ENCODE measurements around the gene SIDT2. TPM values are rescaled to one million over a fixed set of nuclear protein-coding genes. Genes with fewer than 3 reads are reported as not detected.
"Not testable (repeated sequence)": the region's sequence is repeated elsewhere in the genome, so short reads cannot be mapped to it uniquely, and the experiment has no call there.

SIDT2 gene
- total RNA-seq, 1 experiment from 2014 or later: 3.1 TPM

DNA sequence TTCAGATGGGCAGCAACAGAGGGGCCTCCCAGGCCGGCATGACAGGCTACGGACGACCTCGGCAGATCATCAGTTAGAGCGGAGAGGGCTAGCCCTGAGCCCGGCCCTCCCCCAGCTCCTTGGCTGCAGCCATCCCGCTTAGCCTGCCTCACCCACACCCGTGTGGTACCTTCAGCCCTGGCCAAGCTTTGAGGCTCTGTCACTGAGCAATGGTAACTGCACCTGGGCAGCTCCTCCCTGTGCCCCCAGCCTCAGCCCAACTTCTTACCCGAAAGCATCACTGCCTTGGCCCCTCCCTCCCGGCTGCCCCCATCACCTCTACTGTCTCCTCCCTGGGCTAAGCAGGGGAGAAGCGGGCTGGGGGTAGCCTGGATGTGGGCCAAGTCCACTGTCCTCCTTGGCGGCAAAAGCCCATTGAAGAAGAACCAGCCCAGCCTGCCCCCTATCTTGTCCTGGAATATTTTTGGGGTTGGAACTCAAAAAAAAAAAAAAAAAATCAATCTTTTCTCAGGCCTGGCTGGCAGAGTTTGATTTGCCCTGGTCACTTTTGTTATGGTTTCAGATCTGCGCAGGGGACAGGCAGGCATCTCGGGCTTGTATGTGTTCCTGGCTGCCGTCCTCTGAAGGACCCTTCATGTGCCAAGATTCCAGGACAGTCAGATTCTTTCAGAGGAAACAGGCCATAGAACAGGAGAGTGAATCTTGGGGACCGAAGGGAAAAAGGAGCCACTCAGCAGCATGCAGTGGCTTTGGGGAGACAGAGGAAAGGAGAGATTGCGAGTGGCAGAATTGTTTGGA is 25.9 kb downstream of the SIDT2 start:
- DNase-seq (ENCODE audit: low spot score): no peak

DNA sequence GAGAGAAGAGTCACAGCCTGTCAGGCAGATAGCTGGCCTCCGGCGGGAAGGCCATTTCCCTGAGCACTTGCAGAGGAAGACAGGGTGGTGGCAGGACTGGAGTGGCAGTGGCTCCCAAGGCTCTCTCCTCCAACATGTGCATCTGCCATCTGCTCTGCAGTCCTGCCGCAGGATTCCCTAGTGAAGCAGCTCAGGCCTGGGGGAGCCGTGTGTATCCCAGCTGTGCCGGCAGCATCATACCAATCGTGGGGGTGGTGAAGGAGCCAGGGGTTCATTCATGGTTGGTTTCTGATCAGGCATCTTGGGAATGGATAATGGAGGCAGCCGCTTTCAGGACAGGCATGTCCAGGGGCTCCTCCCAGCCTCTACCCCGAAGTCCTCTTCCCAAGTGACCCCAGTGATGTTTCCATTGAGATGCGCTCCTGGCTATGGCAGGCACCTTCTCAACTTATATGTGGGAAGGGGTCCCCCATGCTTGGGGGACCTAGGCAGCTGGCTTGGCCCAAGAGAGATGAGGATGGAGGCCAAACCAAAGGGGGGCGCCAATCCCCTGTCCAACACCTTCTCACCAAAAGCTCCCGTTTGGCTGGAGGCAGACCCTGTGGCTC is 26.8 kb downstream of the SIDT2 start:
- no peak for DNase-seq (ENCODE audit: low spot score)

DNA sequence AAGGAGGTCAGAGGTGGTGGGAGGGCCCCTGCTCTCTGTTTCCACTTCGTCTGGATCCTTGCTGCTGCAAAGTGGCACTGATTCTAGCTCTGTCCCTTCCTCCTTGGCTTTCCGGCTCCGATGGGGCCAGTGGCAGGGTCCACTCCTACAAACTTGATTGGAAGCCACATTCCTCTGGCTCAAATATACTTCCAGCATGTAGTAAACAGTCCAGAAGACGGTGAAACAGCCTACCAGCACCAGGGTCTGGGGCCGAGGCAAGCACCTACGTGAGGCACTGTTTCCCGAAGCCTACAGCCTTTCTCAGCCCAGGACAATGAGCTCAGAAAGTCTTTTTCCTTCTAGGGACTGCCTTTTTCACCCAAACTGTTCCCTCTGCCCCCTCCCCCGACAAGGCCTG is 27.6 kb downstream of the SIDT2 start:
- not testable (repeated sequence) for DNase-seq (ENCODE audit: low spot score)

DNA sequence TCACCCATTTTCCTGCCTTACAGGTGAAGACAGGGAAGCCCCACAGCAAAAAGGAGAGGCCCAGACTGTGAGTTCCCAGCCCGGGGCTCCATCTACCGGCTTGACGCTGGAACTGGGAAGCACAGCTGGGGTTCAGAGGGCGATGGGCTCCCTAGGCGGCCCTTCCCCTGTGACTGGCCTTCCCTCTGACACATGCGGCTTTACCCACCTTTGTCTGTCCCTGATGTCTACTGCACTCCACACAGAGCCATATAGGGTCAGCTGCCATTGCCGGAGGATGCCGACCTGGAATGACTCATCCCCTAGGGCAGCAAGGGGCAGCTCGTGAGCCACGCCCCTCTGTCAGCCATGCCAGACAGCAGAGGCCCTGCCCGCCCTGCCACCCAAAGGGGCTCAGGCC is 28.3 kb downstream of the SIDT2 start:
- not testable (repeated sequence) for DNase-seq (ENCODE audit: low spot score)

DNA sequence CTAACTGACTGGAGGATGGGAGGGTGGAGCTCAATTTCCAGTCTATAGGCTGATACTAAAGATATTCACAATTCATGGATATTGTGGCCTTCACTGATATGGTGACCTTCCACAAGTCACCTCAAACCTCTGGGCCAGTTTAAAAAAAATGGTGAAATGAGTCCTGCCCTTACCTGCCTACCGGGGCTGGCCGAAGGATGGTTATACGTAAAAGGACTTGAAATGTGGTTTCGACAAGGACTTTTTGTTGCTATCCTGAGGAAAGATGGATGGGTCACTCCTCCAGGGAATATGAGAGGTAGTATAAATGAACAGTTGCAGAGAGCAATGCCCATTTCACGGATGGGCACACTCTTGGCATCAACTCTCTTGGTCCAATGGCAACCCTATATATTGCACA is 28.9 kb downstream of the SIDT2 start:
- not testable (repeated sequence) for DNase-seq (ENCODE audit: low spot score)

DNA sequence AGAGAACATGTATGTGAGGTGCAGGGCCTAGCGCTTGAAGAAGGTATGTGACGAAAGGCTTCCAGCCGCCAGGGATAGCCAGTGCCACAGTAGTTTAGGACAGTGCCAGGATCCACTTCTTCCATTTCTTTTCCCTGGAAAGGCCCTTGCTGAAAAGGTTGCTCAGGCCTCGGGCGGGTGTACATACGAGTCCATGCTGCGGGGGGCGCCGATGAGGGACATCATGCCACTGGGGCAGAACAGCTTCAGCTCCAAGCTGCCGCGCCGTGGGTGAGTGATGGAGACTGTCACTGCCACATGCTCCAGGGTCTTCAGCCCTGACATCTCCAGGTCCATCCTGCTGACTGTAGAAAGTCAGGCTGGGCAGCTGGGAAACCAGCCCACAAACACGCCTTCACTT is 30.2 kb downstream of the SIDT2 start:
- DNase-seq (ENCODE audit: low spot score): not testable (repeated sequence)

DNA sequence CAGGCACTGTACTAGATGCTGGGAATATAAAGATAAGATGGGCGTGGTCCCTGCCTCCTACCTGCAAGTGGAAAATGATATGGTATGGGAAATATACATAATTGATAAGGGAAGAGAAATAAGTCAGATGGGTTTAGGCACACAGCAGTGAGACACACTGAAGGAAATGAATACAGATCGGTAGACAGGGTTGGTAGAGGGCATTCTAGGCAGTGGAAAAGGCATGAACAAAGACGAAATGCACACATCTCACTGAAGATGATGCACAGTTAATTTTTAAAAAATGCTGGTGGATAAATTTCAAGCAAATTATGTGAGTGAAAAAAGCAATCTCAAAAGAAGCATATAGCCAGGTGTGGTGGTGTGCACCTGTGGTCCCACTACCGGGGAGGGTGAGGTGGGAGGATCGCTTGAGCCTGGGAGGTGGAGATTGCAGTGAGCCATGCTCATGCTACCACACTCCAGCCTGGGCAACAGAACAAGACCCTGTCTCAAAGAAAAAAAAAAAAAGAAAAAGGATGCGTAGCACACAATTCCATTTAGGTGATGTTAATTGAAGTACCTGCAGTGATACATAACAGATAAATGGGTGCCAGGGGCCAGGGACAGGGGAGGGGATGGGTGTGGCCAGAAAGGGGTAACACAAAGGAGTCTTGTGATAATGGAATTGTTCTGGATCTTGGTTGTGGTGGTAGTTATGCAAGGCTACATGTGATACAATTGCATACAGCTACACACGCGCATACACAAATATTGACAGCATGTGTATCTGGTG is 31.0 kb downstream of the SIDT2 start:
- not testable (repeated sequence) for DNase-seq (ENCODE audit: low spot score)

DNA sequence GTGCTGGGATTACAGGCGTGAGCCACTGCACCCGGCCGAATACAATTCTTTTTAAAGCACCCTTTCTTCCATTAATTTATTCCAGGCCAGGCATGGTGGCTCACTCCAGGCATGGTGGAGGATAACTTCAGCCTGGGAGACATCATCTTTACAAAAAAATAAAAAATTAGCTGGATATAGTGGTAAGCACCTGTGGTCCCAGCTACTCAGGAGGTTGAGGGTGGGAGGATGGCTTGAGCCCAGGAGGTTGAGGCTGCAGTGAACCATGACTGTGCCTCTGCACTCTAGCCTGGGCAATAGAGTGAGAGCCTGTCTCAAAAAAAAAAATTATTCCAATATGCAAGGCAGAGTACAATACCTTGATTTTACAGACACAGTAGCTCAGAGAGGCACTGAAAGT is 32.1 kb downstream of the SIDT2 start:
- DNase-seq (ENCODE audit: low spot score): no peak

DNA sequence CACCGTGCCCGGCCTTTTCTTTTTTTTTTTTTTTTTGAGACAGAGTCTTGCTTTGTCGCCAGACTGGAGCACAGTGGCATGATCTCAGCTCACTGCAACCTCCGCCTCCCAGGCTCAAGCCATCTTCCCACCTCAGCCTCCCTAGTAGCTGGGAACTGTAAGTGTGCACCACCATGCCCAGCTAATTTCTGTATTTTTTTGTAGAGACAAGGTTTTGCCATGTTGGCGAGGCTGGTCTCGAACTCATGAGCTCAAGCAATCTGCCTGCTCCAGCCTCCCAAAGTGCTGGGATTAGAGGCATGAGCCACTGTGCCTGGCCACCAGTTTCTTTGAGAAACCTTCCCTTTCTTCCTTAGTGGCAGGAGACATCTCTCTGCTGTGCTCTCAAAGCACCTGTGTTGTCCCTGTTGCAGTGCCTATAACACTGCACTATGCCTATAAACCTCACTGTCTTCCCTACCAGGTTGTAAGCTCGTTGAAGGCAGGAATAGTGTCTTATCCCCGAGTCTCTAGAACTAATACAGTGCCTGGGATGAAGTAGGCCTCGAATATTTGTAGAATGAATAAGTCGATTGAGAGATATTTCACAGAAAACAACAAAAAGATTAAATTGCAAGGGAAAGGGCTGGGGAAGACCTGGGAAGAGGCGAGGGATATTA is 34.3 kb downstream of the SIDT2 start:
- no peak for DNase-seq (ENCODE audit: low spot score)

DNA sequence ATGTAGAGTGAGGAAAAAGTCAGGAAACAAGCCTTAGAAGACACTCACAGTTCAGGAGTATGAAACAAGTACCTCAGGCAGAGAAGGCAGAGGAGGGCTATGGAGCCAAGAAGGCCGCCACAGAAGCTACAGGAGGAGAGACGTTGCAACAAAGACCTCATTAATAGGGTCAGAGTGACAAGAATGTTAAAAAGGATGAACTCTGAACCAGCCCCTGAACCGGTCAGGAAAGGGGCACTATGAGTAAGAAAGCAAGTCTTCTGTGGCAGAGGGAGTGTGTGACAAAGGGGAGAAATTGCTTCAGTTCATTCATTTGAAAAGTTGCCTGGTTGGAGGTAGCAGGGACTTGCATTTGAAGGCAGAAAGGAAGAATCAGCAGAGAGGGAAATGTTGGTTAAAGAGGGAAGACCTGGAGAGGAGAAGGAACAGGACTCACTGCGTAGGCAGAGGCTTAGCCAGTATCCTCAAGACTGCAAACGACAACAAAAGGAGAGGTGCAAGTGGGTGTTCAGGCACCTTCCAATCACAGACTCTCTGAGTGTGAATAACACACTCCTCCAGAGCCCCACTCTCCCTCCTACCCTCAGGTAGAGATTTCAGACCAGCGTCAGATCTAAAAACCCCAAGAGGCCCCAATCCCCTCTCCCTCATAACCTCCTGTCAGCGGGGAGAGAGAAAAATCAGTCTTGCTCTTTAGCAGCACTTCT is 36.0 kb downstream of the SIDT2 start:
- DNase-seq (ENCODE audit: low spot score): no peak

DNA sequence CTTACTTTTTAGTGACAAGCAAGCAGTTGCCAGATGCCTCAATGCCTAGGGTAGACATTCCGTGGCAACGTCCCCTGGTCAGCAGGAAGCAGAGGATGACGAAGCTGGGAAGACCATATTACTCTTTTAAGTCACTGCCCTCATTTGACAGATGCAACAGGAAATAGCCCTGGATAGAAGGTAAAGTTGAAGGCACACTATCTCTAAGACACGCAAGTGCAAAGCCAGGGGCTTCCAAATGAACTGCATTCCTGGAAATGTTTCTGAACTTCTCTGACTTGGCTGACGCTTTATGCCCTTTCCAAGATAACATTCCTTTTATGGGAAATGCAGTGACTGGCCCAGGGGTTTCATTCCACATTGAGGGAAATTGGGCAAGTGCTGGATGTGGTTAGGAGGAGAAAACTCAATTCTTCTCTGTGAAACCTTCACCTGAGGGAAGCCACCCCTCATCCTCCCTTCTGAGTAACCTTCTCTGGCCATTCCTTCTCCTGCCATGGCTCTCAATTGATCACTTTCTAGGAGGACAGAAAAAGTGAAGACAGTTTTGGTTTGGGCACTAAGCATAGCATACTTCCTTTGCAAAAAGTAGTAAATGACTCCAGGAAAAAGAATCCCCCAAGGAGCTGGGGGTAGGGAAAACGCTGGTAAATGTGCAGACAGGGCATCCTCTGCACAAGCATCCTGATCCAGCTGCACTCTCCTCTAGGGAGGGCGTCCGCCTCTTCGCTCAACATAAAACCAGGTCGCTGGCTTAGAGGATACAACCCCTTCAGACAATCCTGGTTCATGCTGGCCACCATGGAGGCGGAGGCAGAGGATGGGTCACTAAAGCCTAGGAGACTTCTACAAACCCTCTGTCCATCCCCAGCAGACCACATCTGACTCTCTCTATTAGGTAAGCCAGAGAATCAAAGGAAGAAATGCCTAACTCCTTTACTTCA is 38.9 kb downstream of the SIDT2 start:
- peak; percentile 12 for DNase-seq (ENCODE audit: low spot score)

DNA sequence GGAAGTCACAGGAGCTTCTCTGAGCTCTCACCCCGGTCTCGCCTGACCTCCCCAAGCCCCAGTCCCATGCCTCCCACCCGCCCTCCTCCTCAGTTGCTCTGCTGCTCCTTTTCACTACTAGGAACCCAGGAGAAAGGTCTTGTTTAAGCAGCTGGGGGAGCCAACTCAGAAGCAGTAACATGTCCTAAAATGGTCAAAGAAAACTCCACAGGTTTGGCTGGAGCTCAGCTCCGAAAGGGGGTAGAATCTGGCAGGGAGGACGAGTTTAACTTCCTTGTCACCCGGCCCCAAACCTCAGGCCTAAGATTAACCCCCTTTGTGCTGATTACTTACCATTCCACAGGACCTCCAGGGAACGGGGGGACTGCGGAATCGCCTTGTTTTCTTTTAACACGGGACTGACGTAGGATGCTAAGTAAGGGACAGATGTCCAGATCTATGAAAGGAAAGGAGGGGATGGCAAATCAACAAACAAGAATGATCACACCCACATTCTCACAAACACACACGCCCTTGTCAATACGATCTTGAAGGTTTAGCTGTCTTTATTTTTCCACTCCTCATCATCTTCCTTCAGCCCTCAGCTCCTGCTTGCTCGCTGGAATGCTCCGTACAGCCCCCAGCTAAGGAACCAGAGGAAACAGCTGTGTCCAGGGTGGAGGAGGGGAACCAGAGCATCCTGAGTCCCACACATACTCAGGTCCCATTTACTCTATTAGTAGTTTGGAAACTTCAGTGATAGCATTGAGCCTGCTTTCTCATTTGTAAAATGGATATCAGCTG is 39.8 kb downstream of the SIDT2 start:
- DNase-seq (ENCODE audit: low spot score): no peak

DNA sequence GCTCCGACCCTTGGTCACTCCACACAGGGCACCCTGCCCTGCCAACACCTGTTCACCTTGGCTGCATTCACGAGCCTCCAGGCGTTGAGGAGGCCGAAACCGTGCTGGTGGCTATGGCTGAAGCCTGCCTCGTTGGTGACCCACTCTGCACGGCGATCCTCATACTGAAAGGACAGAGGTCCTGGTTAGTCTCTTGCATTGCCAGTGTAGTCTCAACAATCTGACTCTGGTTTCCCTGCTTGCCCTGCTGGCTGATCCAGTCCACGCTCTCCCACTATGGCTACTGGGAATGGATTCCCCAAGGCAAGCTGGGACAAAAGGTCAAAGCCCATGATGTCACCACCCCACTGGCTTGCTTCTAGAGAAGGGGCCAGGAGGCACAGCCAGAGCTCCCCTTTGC is 40.5 kb downstream of the SIDT2 start:
- DNase-seq (ENCODE audit: low spot score): no peak

DNA sequence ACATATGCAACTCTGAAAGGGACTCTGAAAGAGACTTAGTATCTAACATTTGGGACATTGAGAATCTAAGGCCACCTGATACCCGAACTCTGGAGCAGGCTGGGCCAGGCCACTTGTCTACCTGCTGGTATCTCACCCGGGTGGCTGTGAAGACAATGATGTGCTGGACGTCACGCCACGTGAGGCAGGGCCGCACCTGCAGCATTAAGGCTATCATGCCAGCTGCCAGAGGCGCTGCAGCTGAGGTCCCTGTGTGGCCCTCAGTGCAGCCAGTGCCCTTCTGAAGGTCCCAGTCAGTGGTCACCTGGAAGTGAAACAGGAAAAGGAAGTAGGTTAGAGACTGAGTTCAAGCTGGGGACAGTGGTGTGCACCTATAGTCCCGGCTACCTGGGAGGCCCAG is 40.9 kb downstream of the SIDT2 start:
- DNase-seq (ENCODE audit: low spot score): no peak

DNA sequence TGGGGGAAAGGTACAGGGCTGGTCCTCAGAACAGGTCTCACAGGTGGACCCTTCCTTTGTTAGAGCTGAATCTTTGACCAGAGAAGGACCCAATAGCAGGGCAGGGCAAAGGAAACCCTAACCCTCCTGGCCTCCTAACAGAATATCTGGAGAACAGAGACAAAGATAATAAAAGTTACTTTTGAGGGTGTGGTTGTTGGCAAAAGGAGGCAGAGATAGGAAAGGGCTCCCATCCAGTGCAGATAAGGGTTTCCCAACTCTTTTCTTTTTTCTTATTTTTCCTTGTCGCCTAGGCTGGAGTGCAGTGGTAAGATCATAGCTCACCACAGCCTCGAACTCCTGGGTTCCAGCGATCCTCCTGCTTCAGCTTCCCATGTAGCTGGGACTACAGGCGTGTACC is 41.5 kb downstream of the SIDT2 start:
- DNase-seq (ENCODE audit: low spot score): no peak

DNA sequence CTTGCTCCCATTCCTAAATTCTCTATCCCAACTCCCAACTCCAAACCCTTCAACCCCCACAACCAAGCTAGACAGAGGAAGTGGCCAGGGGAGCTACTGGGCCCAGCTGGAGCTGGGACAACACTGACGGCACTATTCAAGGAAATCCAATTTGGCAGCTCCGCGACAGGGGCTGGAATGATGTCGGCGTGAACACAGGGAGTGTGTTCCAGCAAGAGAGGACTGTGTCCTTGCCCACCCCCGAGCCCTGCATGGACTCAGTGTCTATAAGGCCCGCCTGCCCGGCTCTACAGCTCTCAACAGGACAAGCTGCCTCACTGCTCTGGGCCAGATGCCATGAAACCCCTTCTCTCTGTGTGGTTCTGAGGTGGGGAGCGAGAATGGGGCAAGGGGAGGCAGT is 42.0 kb downstream of the SIDT2 start:
- DNase-seq (ENCODE audit: low spot score): no peak

DNA sequence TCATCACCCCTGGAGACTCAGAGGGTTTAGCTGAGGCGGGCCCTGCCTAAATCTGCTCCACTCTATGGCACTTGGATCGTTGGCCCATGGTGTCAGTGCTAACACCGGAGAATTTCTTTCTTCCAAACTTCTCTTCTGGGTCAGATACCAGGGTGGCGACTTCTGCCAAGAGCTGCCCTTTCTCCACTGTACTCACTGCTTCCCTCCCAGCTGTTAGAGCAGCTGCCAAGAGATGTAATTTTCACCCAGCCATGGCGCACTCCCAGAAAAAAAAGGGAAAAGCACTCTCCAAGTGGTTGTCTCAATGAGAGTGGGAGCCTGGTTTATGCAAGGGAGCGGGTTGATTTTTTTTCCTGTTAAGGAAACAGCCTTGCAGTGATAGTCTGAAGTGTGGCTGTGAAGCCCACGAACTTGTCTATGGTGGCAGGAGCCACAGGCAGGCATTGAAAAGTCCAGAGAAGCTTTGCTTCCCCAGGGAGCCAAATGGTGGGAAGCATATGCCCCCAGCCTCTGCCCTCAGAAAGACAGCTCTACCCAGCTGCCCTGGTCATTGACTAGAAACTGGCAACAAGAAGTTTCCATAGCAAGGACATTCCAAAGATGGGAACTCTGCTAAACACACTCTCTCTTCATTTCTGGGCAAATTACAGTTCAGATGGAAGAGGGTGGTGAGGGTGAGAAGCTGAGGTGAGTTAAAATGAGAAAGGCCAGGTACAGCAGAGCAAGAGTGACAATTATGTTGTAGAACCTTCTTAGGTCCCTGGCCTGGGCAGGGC is 42.6 kb downstream of the SIDT2 start:
- no peak for DNase-seq (ENCODE audit: low spot score)

DNA sequence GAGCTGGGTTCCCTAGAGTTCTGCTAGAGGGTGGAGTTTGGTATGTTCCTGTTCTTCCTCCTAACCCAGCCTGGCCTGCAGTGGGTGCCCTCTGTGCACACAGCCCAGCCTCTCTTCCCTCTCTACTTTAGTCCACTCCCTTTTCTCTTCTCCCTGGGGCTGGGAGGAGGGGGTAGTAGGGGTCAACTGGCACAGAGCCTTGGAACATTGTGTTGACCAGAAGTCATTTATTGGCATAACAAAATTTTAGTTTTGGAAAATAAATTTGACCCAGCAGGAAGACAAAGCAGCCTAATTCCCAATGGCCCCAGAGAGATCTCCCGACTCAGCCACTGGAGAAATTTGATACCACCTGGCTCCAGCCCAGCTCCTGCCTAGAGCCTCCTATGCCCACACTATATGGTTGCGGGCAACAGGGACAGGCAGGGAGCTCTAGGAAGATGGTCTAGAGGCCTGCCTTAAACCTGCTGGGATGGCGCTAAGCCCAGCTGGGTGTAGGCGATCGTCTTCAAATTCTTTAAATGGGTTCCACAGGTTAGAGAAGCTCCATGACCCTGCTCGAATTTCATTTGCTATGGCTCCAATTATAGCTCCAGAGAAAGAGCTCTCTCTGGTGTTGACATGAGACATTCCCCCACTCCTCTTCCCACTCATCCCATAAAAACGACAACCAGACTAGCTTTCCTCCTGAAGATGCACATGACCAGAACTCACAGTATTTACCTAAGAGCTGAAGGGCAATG is 43.4 kb downstream of the SIDT2 start:
- peak; percentile 11 for DNase-seq (ENCODE audit: low spot score)
